Prostate gland (tissue), 2 donors: ENCODE results near the gene KLHL35. TPM values are rescaled to one million over a fixed set of nuclear protein-coding genes. Genes with fewer than 3 reads are reported as not detected.
A peak's percentile ranks its signal among the peaks of the same experiment; 100 is the strongest.

ENCODE experiments used
- DNase-seq: peaks from one replicate; pipeline ENCODE4 v3.0.0-alpha.2; 2019; ENCODE audit warnings: low spot score
- H3K27ac ChIP-seq, 2 donors: fragments of 200-600 bp; sonication (generic); 2 replicates each; pipeline ENCODE4 v1.5.1; 2017 to 2019
- H3K27me3 ChIP-seq: fragments of 200-600 bp; sonication (generic); replicated peaks from 2 replicates; pipeline ENCODE4 v1.5.1; 2019; ENCODE audit not compliant: insufficient read depth
- H3K36me3 ChIP-seq, 2 donors: fragments of 200-600 bp; sonication (generic); 1 replicate in 1 of 2; 2 replicates in 1 of 2; pipeline versions ENCODE4 v1.5.1 to v1.8.1; 2017 to 2019
- H3K4me1 ChIP-seq: fragments of 200-600 bp; sonication (generic); replicated peaks from 2 replicates; pipeline ENCODE4 v1.5.1; 2019
- H3K4me3 ChIP-seq, 2 donors: fragments of 200-600 bp; sonication (generic); 2 replicates each; pipeline ENCODE4 v1.5.1; 2017 to 2019
- H3K9me3 ChIP-seq: fragments of 200-600 bp; sonication (generic); 2 replicates; pipeline ENCODE4 v1.5.1; 2017
- POLR2A ChIP-seq: fragments of 450-650 bp; IDR thresholded peaks from one replicate; pipeline ENCODE4 v1.6.1; 2016; ENCODE audit warnings: antibody characterized with exemption, mild to moderate bottlenecking
- POLR2AphosphoS5 ChIP-seq: sonication (generic); formaldehyde crosslinking; IDR thresholded peaks from one replicate; pipeline ENCODE4 v1.6.1; 2017; ENCODE audit warnings: antibody characterized with exemption
- WGBS: methylation state at CpG from one replicate; pipeline ENCODE4 v1.1.5; 2018; 5-methylcytosine and 5-hydroxymethylcytosine counted together
- intact Hi-C: fragments of 100-400 bp; cut with DNase I; formaldehyde crosslinking; loops from one replicate; pipeline ENCODE4 v1.14.2; 2022
- total RNA-seq, 2 donors: library from RNA; depleted of rRNA; stranded (reverse); fragments of >200 nt; gene quantifications; one replicate each; pipeline ENCODE4 v1.1.0, GENCODE V29; 2016
- TF ChIP-seq, protein P1 (sequence below), 4 experiments: fragments of 200-600 bp in 2 of 4; fragments of 450-650 bp in 2 of 4; sonication (generic) in 2 of 4; IDR thresholded peaks; 1 replicate in 3 of 4; 2 replicates in 1 of 4; pipeline ENCODE4 v1.5.1; 2016 to 2019; ENCODE audit warnings: antibody characterized with exemption in 4 of 4, mild to moderate bottlenecking in 2 of 4, moderate library complexity in 2 of 4

Gene KLHL35
- total RNA-seq, 2 donors from 2014 or later = 0.46 to 28.4 TPM

DNA sequence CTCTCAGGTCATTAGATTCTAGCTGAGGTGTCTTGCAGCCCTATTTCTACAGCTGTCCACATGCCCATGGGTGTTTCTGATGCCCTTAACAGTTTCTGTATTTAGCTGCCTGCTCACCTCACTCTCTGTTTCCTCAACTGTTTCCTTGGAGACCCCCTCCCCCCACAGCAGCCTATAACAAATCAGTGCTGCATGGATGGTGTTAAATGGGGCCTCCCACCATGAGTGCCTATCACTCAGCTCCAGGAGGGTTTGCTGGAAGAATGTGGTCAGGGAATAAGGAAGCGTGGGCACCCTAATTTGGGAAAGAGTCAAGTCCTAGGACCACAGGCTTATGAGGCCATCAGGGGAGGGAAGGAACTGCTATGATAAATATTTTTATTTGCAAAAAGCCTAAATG is 8.6 kb downstream of the KLHL35 start:
- Histone ChIP-seq H3K36me3 (no peaks in the 10 kb centered on the region), H3K9me3 (no peaks in the 10 kb centered on the region), H3K27me3 (no peaks in the 10 kb centered on the region), H3K27ac (no peak overlapping the region), H3K4me3 (no peak overlapping the region), H3K4me1 (no peaks in the 10 kb centered on the region)
- intact Hi-C loops = no loop called here
- no peak for DNase-seq
- 100% methylated on average over 1 of the region's 1 CpG for whole genome bisulfite sequencing
- TF ChIP-seq, protein P1, sequence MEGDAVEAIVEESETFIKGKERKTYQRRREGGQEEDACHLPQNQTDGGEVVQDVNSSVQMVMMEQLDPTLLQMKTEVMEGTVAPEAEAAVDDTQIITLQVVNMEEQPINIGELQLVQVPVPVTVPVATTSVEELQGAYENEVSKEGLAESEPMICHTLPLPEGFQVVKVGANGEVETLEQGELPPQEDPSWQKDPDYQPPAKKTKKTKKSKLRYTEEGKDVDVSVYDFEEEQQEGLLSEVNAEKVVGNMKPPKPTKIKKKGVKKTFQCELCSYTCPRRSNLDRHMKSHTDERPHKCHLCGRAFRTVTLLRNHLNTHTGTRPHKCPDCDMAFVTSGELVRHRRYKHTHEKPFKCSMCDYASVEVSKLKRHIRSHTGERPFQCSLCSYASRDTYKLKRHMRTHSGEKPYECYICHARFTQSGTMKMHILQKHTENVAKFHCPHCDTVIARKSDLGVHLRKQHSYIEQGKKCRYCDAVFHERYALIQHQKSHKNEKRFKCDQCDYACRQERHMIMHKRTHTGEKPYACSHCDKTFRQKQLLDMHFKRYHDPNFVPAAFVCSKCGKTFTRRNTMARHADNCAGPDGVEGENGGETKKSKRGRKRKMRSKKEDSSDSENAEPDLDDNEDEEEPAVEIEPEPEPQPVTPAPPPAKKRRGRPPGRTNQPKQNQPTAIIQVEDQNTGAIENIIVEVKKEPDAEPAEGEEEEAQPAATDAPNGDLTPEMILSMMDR (IDR thresholded peaks at IDR 0.05) = no peak
- no peak for TF ChIP-seq POLR2AphosphoS5

DNA sequence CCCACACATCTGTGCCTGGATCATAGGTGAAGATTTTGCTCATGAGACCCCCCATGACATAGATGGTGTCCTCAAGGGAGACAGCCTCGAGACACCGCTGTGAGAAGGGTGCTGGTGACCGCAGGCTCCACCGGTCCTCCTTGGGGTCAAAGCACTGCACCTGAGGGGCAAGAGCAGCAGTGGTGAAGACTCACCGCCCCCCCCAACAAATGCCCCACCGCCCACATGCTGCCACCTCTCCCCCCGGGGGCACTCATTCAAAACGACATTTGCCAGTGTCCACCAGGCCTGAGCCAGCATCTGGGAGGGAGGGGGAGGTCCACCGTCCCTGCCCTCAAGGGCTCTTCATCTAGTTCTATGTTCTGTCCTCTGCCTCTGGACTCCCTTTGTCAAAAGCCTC is 9.3 kb downstream of the KLHL35 start:
- TF ChIP-seq, protein P1 (IDR thresholded peaks at IDR 0.05) = no peak
- no peak for TF ChIP-seq POLR2A
- no peak for TF ChIP-seq POLR2AphosphoS5
- Histone ChIP-seq H3K4me3 (no peak overlapping the region), H3K4me1 (no peaks in the 10 kb centered on the region), H3K9me3 (no peaks in the 10 kb centered on the region), H3K27ac (no peak overlapping the region), H3K36me3 (no peaks in the 10 kb centered on the region), H3K27me3 (no peaks in the 10 kb centered on the region)
- 84% methylated on average over 9 of the region's 9 CpGs for WGBS
- DNase-seq = no peak
- intact Hi-C loops = no loop called here

DNA sequence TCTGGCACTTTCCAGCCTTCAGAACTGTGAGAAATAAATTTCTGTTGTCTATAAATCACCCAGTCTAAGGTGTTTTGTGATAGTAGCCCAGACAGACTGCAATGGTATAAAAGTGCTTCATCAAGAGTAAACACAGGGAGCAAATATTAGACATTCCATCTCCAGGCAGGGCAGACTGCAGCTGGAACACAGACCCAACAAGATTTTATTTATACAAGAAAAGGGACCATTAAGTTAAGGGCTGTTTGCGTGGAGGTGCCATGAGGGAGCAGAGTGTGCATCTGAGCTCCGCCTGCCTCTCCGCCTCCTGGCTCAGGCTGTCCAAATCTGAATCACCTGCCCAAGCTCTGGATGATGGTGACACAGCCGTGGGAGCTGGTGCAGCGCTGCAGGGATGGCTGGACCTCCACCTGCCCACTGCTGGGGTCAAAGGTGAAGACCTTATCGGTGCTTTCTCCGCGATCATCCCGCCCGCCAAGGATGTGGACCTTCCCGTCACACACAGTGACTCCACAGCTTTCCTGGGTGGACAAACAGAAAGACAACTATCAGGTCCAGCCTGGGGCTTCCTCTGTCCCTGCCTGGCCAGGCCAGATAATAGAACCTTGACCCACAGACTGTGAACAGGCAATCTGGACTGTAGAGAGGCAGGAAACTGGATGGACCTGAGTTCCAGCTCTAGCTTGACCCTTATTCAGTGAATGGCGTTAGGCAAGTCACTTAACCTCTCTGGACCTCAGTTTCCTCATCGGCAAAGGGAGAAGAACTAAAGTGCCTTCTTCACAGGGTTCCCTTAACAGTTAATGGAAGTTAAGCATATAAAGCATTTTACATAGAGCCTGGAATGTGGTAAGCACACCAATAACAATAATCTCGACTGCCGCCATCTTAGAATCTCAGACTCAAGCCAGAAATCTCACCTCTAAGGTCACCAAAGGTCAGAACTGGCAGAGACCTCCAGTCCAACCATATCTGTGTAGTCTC is 10.5 kb downstream of the KLHL35 start:
- Histone ChIP-seq H3K27ac (peak overlapping the region in 1 of 2 donors; percentile 17), H3K9me3 (no peaks in the 10 kb centered on the region), H3K4me1 (no peaks in the 10 kb centered on the region), H3K36me3 (no peaks in the 10 kb centered on the region), H3K4me3 (no peak overlapping the region), H3K27me3 (no peaks in the 10 kb centered on the region)
- 67% methylated on average over 15 of the region's 15 CpGs for WGBS
- peak; percentile 83 for DNase-seq
- intact Hi-C loops = no loop called here
- TF ChIP-seq POLR2A (no peak), POLR2AphosphoS5 (peak; percentile 91)
- TF ChIP-seq, protein P1 (IDR thresholded peaks at IDR 0.05) = no peak

DNA sequence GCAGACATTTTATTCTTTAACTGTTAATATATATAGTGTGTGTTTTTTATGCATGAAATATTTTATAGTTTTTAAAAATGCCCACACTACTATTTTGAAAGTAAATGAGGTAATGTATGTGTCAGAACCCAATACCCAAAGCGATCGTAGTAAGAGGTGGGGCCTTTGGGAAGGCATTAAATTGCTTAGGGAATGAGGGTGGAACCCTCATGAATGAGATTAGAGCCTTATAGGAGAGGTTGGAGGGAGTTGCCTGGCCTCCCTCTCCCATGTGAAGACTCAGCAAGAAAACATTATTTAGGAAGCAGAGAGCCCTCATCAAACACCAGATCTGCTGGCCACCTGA is 11.1 kb downstream of the KLHL35 start:
- Histone ChIP-seq H3K27ac (peak overlapping the region in 1 of 2 donors; percentile 17), H3K4me1 (no peaks in the 10 kb centered on the region), H3K4me3 (no peak overlapping the region), H3K9me3 (no peaks in the 10 kb centered on the region), H3K36me3 (no peaks in the 10 kb centered on the region), H3K27me3 (no peaks in the 10 kb centered on the region)
- 43% methylated on average over 2 of the region's 2 CpGs for WGBS
- TF ChIP-seq, protein P1 (IDR thresholded peaks at IDR 0.05) = no peak
- TF ChIP-seq POLR2A (no peak), POLR2AphosphoS5 (no peak)
- intact Hi-C loops = no loop called here
- DNase-seq = no peak
